T-helper 22 cell (primary cell): Measurements from ENCODE around the gene RAD23B.

ENCODE experiments used
- DNase-seq: peaks from one replicate; pipeline ENCODE4 v3.0.0-alpha.2; 2020; ENCODE audit warnings: low read depth

The RAD23B gene

GRCh38 chr9:107269254-107269653, 13.8 kb upstream of the RAD23B start:
- DNase-seq: no peak

- no peak for DNase-seq
These were observed 13.4 kb upstream of the RAD23B start for GRCh38 chr9:107269681-107270080.

DNA sequence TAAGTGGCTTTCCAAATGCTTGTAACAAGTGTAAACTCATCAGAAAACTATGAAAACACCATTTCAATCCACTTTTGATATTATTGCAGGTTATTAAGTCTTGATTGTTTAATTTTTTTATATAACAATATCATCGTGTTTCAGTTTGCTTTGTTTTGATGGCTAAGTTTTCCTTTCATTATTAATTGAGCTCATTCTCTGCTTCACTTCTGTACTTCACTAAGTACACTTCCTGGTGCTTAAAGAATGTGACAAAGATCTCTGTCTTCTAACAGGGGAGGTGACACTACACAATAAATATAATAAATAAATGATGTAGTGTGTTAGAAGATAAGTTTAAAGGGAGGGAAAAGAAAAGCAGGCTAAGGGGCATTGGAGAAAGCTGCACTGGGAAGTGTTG, 13.0 kb upstream of the RAD23B start:
- DNase-seq: no peak

DNA sequence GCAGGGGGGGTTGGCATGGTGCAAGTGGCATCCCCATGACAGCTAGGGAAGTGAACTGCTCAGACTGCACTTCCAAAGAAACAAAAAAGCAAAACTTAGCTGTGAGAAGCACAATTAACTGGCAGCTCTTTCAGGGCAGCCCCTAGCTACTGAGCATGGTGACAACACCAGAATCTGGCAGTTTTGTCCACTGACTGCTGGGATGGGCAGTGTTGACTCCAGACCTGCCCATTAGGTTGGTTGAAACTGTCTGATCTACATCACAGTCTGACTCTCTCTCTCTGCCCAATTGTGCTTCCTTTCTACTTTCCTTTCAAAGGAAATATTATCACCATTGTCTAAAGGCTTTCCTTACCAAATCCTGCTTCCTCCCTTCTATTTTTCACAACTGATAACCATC, 12.5 kb upstream of the RAD23B start:
- DNase-seq: no peak

DNA sequence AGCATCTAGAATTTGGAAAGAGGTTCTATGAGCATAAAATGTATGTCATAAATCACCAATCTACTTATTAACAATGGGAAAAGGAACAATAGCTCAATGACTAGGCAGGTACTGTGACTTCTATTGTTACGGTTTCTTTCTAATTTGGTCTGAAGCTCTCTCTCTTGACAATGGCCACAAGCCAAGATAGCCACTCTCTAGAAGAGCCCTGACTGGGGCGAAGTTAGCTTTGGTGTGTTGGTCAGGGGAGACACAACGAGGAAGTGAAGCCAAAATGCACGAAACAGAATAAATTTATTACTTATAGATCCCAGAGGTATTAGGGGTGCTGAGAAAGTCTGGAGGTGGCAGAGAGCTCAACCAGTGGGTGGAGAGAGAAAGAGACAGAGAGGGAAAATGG, 9.4 kb upstream of the RAD23B start:
- no peak for DNase-seq

DNA sequence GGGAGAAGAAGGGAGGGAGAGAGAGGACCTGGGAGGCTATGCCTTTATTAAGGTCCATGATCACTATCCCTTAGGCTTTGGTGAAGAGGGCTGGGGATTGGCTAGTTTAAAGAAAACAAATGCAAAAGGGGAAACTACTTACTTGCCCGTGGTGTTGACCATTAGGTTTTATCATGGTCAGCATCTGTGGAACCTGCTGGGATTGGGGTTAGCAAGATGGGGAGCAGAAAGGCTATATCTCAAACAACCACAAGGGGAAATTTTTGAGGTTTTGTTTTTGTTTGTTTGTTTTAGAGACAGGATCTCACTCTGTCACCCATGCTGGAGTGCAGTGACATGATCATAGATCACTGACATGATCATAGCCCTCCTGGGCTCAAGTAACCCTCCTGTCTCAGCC, 9.0 kb upstream of the RAD23B start:
- no peak for DNase-seq

GRCh38 chr9:107274953-107275422, 8.1 kb upstream of the RAD23B start:
- DNase-seq: no peak

DNA sequence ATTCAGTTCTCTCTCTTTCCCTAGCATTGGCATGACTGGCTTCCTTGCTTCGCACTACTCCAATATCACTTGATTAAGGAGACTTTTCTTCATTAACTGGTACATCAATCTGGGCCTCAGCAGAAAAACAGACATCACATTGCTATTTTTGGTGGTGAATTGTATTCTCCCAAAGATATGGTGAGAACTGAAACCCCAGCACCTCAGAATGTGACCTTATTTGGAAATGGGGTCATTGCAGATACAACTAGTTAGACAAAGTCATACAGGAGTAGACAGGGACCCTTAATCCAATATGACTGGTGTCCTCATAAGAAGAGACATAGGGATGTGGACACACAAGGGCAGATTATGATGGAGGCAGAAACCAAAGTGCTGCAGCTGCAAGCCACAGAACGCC, 7.5 kb upstream of the RAD23B start:
- no peak for DNase-seq

DNA sequence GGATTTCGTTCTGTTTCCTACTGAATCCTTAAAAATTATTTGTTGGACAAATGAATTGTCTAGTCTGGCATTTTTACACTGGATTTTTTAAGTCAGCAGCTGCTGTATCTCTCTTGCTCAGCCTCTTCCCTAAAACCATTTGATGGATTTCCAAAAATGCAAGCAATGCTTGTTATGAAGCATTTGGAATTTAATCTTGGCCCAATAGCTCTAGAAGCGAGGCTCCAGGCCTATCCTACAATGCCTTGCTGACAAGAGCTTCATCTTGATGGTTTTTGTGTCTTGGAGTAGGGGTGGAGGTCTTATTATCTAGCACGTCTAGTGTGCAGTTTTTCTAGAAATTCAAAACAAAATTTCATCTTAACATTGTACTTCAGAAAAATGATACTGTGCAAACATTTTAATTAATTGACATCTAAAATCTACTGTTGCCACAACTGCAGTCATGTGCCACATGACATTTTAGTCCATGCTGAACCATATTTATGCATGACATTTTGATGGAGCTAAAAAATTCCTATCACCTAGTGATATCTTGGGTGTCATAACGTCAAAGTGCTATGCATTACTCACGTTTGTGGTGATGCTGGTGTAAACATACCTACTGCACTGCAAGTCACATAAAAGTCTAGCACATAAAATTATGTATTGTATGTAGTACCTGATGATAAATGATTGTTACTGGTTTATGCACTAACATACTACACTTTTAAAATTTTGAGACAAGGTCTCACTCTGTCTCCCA, 5.9 kb upstream of the RAD23B start:
- DNase-seq: no peak

- no peak for DNase-seq
These were observed 5.3 kb upstream of the RAD23B start for GRCh38 chr9:107277801-107278200.

DNA sequence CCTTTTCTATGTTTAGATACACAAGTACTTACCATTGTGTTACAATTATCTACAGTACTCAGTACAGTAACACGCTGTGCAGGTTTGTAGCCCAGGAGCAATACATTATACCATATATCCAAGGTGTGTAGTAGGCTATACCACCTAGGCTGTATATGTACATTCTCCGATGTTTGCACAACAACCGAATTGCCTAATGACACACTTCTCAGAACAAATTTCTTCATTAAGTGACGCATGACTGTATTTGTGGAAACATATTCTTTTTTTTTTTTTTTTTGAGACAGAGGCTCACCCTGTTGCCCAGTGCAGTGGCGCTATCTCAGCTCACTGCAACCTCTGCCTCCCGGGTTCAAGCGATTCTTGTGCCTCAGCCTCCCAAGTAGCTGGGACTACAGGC, 4.0 kb upstream of the RAD23B start:
- DNase-seq: no peak

- DNase-seq: no peak
These were observed 2.5 kb upstream of the RAD23B start for GRCh38 chr9:107280543-107280942.

- no peak for DNase-seq
These were observed 1.9 kb upstream of the RAD23B start for GRCh38 chr9:107281184-107281583.

GRCh38 chr9:107281922-107282667, 984 bp upstream of the RAD23B start:
- DNase-seq: no peak

- peak; percentile 27 for DNase-seq
These were observed 841 bp downstream of the RAD23B start for GRCh38 chr9:107283623-107284616.

- DNase-seq: no peak
These were observed 1.6 kb downstream of the RAD23B start for GRCh38 chr9:107284636-107285035.

GRCh38 chr9:107285286-107285685, 2.2 kb downstream of the RAD23B start:
- no peak for DNase-seq

DNA sequence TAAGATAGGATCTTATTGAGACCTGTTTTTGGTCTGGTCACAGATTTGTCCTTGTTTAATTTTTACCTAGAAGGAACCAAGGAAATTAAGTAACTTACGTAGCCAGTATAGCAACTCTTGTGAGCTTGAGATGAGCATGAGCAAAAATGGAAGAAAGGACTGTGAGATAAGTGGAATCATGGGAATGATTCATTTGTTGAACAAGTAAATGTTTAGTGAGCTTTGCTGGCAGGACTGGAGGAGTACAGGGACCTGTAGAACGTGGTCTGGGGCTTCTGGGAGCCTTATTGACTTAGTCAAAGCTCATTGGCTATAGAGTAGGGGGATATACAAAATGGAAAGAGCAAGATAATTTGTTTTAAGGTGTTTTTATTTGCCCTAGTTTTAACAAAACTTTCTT, 3.0 kb downstream of the RAD23B start:
- DNase-seq: no peak

DNA sequence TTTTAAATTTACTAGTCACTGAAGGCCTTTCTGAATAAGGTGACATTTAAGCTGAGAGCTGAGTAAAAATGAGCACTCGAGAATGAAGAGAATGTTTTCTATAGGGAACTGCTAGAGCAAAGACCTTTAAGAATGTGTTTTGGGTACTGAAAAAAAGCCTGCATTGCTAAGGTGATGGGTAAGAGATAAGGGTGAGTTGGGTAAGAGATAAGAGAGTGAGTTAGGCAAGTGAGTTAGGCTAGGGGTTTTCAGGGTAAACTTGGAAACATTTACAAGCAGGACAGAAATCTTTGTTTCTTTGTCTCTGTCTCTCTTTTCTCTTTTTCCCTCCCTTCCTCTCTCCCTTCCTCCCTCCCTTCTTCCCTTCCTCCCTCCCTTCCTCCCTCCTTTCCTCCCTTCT, 5.6 kb downstream of the RAD23B start:
- DNase-seq: no peak

DNA sequence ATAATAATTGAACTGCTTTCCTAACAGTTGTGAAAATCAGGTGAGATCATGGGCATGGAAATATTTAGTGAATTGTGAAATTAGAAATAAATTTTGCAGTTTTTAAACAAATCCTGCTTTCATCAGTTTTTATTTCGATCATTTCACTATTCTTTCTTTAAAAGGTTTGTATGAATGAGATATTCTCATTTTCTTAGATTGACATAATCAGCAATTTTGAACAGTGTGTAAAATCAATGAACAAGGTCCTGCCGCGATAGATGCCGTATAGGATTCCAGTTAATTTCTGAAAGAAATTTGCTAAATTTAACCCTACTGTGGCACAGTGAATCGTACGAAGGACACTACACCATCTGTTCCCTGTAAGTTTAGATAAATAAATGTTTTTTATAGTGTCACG, 7.5 kb downstream of the RAD23B start:
- no peak for DNase-seq

DNA sequence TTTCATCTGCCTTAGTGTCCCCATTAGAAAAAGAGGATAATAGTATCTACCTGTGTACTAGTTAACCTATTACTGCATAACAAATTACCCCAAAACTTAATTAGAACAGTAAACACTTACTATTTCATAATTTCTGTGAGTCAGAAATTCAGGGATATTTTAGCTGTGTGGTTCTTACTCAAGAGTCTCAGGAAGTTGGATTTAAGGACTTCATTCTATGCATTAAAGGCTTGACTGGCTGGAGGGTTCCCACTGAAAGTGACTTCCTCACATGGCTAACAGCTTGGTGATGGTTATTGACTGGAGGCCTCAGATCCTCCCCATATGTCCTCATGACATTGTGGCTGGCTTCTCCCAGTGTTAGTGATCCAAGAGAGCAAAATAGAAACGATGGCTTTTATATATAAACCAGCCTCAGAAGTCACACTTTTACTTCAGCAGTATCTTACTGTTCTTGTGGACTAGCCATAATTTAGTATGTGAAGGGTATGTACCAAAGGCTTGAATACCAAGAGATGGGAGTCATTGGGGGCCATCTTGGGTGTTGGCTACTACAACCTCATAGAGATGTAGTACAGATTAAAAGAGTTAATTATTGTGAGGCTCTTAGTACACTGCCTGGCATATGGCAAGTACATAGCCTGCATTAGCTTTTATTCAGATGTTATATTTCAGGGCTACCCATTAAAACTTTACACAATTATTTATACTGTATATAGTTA, 9.9 kb downstream of the RAD23B start:
- no peak for DNase-seq
